ENCODE data around the gene CHST11. TPM values are rescaled to one million over a fixed set of nuclear protein-coding genes. Genes with fewer than 3 reads are reported as not detected.

CHST11 gene
- total and polyA plus RNA-seq, 9 of the 15 experiments (the other 6 are each of a cell fraction or from before 2014, with no cell fraction given): 2.3 to 38.7 (median 15.0) TPM

DNA sequence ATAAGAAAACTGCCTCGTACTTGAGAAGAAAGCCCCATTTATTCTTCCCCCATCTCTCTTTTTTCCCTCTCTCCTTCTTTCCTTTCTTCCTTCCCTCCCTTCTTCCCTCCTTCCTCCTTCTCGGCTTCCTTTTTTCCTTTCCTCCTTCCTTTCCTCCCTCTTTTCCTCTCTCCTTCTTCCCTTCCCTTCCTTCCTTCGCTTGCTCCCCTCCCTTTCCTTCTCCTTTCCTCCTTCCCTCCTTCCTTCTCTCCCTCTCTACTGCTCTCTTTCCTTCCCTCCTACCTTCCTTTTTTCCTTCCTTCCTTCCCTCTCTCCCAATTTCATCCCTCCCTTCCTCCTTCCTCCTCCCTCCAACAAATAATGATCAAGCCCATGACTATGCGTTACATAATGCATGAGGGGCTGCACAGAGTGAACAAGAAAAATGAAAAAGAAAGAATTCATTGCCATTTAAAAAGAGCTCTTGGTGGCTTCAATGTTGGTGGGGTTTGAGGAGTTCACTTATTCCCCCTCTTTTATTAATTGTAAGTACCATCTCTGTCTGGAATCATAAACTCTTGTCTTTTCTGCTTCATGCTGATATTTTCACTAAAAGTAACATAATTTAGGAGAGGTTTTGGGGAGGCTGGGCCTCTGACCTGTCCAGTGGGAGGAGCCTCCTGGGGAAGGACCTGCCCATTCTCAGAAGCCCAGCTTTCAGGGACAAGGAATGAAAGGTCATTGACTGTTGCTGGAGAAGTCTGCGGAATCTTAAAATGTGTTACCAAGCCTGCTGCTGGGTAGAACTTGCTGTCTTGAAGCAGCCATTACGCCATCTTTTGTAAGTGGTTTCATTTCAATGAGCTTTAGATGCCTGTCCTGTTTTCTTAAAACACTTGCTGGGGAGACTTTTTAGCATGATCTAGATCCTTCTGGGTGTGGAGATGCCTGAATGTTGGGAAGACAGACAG lies 144.3 kb downstream of the CHST11 start (continued):
- peak; percentile 92 for TF ChIP-seq THRB (CRISPR knock-in tag; conservative IDR thresholded peaks at IDR 0.05)
- TF ChIP-seq ZFX (CRISPR knock-in tag; IDR thresholded peaks at IDR 0.05): peak; percentile 69
- no peak for TF ChIP-seq ZNF583 (CRISPR knock-in tag; IDR thresholded peaks at IDR 0.05)
- TF ChIP-seq ZNF592 (IDR thresholded peaks at IDR 0.05): peak; percentile 44; the same call in 1 of the 2 replicates
- no peak for TF ChIP-seq E2F5 (CRISPR knock-in tag; IDR thresholded peaks at IDR 0.05)
- peak; percentile 94 for TF ChIP-seq OTX1 (CRISPR knock-in tag; IDR thresholded peaks at IDR 0.05)
- TF ChIP-seq SUPT5H (IDR thresholded peaks at IDR 0.05): peak; percentile 40; the same call in 1 of the 2 replicates
- TF ChIP-seq FOS (IDR thresholded peaks at IDR 0.05; ENCODE audit: extremely low read depth, insufficient read length): no peak
- peak; percentile 26; the same call in 1 of the 2 replicates for TF ChIP-seq EP400 (IDR thresholded peaks at IDR 0.05)
- peak; percentile 82 for TF ChIP-seq ARID2 (IDR thresholded peaks at IDR 0.05)
- TF ChIP-seq, protein P1, sequence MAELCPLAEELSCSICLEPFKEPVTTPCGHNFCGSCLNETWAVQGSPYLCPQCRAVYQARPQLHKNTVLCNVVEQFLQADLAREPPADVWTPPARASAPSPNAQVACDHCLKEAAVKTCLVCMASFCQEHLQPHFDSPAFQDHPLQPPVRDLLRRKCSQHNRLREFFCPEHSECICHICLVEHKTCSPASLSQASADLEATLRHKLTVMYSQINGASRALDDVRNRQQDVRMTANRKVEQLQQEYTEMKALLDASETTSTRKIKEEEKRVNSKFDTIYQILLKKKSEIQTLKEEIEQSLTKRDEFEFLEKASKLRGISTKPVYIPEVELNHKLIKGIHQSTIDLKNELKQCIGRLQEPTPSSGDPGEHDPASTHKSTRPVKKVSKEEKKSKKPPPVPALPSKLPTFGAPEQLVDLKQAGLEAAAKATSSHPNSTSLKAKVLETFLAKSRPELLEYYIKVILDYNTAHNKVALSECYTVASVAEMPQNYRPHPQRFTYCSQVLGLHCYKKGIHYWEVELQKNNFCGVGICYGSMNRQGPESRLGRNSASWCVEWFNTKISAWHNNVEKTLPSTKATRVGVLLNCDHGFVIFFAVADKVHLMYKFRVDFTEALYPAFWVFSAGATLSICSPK (IDR thresholded peaks at IDR 0.05; ENCODE audit: borderline replicate concordance): peak; percentile 94; the same call in 1 of the 2 replicates
- peak; percentile 67; the same call in 1 of the 2 replicates for TF ChIP-seq DNMT1 (IDR thresholded peaks at IDR 0.05)
- peak; percentile 25; the same call in 1 of the 2 replicates for TF ChIP-seq ZNF316 (IDR thresholded peaks at IDR 0.05)
- peak; percentile 48 for TF ChIP-seq ASH1L (IDR thresholded peaks at IDR 0.05; ENCODE audit: borderline replicate concordance, low read depth, partially characterized antibody)
- peak; percentile 69; the same call in 1 of the 2 replicates for TF ChIP-seq SMARCA5 (IDR thresholded peaks at IDR 0.05)
- TF ChIP-seq, protein P2, sequence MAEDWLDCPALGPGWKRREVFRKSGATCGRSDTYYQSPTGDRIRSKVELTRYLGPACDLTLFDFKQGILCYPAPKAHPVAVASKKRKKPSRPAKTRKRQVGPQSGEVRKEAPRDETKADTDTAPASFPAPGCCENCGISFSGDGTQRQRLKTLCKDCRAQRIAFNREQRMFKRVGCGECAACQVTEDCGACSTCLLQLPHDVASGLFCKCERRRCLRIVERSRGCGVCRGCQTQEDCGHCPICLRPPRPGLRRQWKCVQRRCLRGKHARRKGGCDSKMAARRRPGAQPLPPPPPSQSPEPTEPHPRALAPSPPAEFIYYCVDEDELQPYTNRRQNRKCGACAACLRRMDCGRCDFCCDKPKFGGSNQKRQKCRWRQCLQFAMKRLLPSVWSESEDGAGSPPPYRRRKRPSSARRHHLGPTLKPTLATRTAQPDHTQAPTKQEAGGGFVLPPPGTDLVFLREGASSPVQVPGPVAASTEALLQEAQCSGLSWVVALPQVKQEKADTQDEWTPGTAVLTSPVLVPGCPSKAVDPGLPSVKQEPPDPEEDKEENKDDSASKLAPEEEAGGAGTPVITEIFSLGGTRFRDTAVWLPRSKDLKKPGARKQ (CRISPR knock-in tag; IDR thresholded peaks at IDR 0.05): no peak
